ENCODE results near the gene MRPL43.
"Not testable (repeated sequence)": the region's sequence is repeated elsewhere in the genome, so short reads cannot be mapped to it uniquely, and the experiment has no call there.

The MRPL43 gene

GRCh38 chr10:100980711-100981110 lies 6.6 kb downstream of the MRPL43 start:
- no peak for DNase-seq

GRCh38 chr10:100980311-100980710 lies 7.0 kb downstream of the MRPL43 start:
- no peak for DNase-seq

- no peak for DNase-seq
Observed at GRCh38 chr10:100979791-100980272, 7.5 kb downstream of the MRPL43 start.

GRCh38 chr10:100978901-100979195 lies 8.4 kb downstream of the MRPL43 start:
- no peak for DNase-seq

- DNase-seq = no peak
Observed at GRCh38 chr10:100978121-100978900, 9.0 kb downstream of the MRPL43 start.

GRCh38 chr10:100977436-100977835 lies 9.9 kb downstream of the MRPL43 start:
- DNase-seq = no peak

GRCh38 chr10:100976906-100977305 lies 10.4 kb downstream of the MRPL43 start:
- DNase-seq = no peak

- not testable (repeated sequence) for DNase-seq
Observed at GRCh38 chr10:100975397-100975796, 11.9 kb downstream of the MRPL43 start.

GRCh38 chr10:100972904-100973535 lies 14.3 kb downstream of the MRPL43 start:
- no peak for DNase-seq

- DNase-seq = no peak
Observed at GRCh38 chr10:100972115-100972903, 15.0 kb downstream of the MRPL43 start.

GRCh38 chr10:100970914-100971811 lies 16.1 kb downstream of the MRPL43 start:
- DNase-seq = no peak

- peak; percentile 58 for DNase-seq
Observed at GRCh38 chr10:100970076-100970913, 17.0 kb downstream of the MRPL43 start.

- DNase-seq = peak; percentile 40
Observed at GRCh38 chr10:100969187-100970075, 17.9 kb downstream of the MRPL43 start, which contains the start of gene SEMA4G. Gene SEMA4G, plus strand, starts transcription at chr10:100969504. Its CDS starts 3,409 bp downstream, at chr10:100972913.

GRCh38 chr10:100968863-100969186 lies 18.5 kb downstream of the MRPL43 start:
- DNase-seq = no peak

GRCh38 chr10:100968062-100968736 lies 19.1 kb downstream of the MRPL43 start:
- DNase-seq = no peak

- no peak for DNase-seq
Observed at GRCh38 chr10:100967332-100967731, 20.0 kb downstream of the MRPL43 start.

- no peak for DNase-seq
Observed at GRCh38 chr10:100966887-100967286, 20.4 kb downstream of the MRPL43 start.

GRCh38 chr10:100965820-100966219 lies 21.5 kb downstream of the MRPL43 start:
- DNase-seq = no peak

- no peak for DNase-seq
Observed at GRCh38 chr10:100963826-100964225, 23.5 kb downstream of the MRPL43 start.
